IgD-negative memory B cell (primary cell): Measurements from ENCODE around the gene NUB1. TPM values are rescaled to one million over a fixed set of nuclear protein-coding genes. Genes with fewer than 3 reads are reported as not detected.

ENCODE experiments used
- H3K27ac Mint-ChIP-seq, 3 donors: one replicate each; pipeline ENCODE4 v1.8.0; 2020 to 2022; ENCODE audit warnings: mild to moderate bottlenecking in 3 of 3, mixed read lengths in 3 of 3, moderate library complexity in 1 of 3
- H3K27me3 Mint-ChIP-seq: one replicate; pipeline ENCODE4 v1.8.0; 2021; ENCODE audit warnings: mixed read lengths
- H3K36me3 Mint-ChIP-seq: one replicate; pipeline ENCODE4 v1.8.0; 2020; ENCODE audit warnings: mild to moderate bottlenecking, mixed read lengths
- H3K4me1 Mint-ChIP-seq, 3 donors: one replicate each; pipeline ENCODE4 v1.8.0; 2020 to 2022; ENCODE audit warnings: mixed read lengths in 3 of 3, mild to moderate bottlenecking in 1 of 3
- H3K4me3 Mint-ChIP-seq, 4 donors: one replicate each; pipeline ENCODE4 v1.8.0; 2020 to 2022; ENCODE audit warnings: mild to moderate bottlenecking in 4 of 4, mixed read lengths in 4 of 4, moderate library complexity in 3 of 4
- H3K9me3 Mint-ChIP-seq, 3 donors: one replicate each; pipeline ENCODE4 v1.8.0; 2020 to 2021; ENCODE audit warnings: mixed read lengths in 3 of 3, mild to moderate bottlenecking in 1 of 3
- polyA plus RNA-seq: library from polyadenylated mRNA; unstranded; fragments of 300-500 nt; fragmentation: Illumina TruSeq; gene quantifications from one replicate; pipeline ENCODE4 v1.2.3, GENCODE V29; 2021

NUB1 gene
- polyA plus RNA-seq, 1 donor from 2014 or later, result 82.8 TPM

DNA sequence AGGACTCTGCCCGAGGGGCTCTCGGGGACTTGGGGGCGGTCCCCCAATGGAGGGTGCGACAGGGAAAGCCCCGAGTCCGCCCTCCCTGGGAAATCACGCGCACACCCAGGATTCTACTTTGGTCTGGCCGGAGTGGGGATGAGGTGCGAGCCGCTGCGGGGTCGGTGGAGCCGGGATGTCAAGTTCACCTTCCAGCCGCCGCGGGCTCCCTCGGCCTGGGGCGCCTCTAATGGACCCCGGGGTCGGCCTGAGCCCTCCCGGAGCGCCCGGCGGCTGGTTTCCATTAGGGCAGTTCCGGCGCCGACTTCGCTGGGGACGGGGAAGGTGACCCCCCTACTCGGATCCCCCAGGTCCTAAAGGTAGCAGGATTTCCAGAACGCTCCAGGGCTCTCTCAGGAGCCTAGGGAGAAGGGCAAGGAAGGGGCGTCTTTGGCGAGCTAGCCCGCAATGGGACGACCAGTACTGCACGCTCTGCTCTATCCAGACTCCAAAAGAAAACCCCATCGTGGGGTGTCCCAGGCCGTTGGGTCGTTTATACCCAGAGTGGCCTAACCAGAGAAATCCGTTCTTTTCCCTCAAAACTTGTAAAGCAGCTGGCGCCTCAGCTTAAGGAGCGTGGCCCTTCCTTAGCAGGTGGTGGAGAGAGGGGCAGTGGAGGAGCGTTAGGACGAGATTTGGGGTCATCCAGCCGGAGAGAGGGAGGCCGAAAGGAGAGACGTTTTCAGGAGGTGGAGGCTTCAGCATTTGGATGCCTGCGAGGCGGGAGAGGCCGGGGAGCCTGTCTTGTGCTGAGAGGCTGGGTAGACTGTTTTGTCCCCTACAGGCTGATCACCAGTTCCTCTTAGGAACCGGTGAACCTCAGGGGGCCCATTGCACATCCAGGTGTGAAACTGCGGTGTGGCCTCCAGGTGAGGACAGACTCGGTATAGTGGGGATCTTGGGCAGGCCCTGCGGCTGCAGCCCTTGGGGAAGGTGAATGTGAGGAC lies 69.1 kb downstream of the NUB1 start:
- H3K4me1 Mint-ChIP-seq, result peaks cover 10 to 14% (median 13%) of the 10 kb centered on the region in 3 donors
- H3K27ac Mint-ChIP-seq, result peak overlapping the region in 2 of 3 donors; percentile 78 to 83

DNA sequence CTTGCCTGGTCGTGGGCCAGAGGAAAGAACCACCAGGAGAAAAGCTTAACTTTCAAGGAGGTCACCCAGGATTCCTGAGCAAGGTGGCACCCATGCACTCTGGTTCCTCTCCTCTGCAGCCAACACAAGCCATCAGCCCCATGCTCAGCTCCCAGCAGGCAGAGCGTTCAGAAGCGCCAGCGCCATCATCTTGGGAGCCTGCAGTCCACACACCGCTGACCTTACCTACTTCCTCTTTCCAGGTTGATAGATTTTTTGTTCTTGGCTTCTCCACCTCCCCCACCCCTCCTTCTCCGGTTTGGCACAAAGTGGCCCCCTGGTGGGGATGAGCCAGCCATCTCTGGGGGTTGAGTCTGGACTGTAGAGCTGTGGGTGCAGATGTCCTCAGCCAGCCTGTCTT lies 69.9 kb downstream of the NUB1 start:
- H3K27ac Mint-ChIP-seq, result peak overlapping the region in 2 of 3 donors; percentile 83 to 86
- H3K4me3 Mint-ChIP-seq, result peak overlapping the region in 2 of 4 donors; percentile 70 to 81
- H3K9me3 Mint-ChIP-seq, result peaks cover 0 to 1% (median 0%) of the 10 kb centered on the region in 3 donors

More for the DNA sequence above, 69.1 kb downstream of the NUB1 start:
- Mint-ChIP-seq H3K27me3 (peaks cover 50% of the 10 kb centered on the region), H3K9me3 (peaks cover 0 to 1% (median 0%) of the 10 kb centered on the region in 3 donors), H3K36me3 (no peaks in the 10 kb centered on the region), H3K4me3 (peak overlapping the region in 2 of 4 donors; percentile 21 to 70)

GRCh38 chr7:151412318-151412717 lies 70.7 kb downstream of the NUB1 start:
- no peak overlapping the region for H3K4me3 Mint-ChIP-seq
- peaks cover 0 to 3% (median 0%) of the 10 kb centered on the region in 3 donors for H3K9me3 Mint-ChIP-seq
- peaks cover 47% of the 10 kb centered on the region for H3K27me3 Mint-ChIP-seq
- H3K4me1 Mint-ChIP-seq, result peaks cover 10 to 14% (median 13%) of the 10 kb centered on the region in 3 donors
- H3K27ac Mint-ChIP-seq, result no peak overlapping the region
- H3K36me3 Mint-ChIP-seq, result no peaks in the 10 kb centered on the region

More for the DNA sequence above, 69.9 kb downstream of the NUB1 start:
- Mint-ChIP-seq H3K27me3 (peaks cover 49% of the 10 kb centered on the region), H3K4me1 (peaks cover 10 to 14% (median 13%) of the 10 kb centered on the region in 3 donors), H3K36me3 (no peaks in the 10 kb centered on the region)

- H3K4me1 Mint-ChIP-seq, result peaks cover 10 to 14% (median 13%) of the 10 kb centered on the region in 3 donors
- peaks cover 45% of the 10 kb centered on the region for H3K27me3 Mint-ChIP-seq
- H3K36me3 Mint-ChIP-seq, result no peaks in the 10 kb centered on the region
- H3K4me3 Mint-ChIP-seq, result no peak overlapping the region
- H3K27ac Mint-ChIP-seq, result no peak overlapping the region
- peaks cover 0 to 5% (median 3%) of the 10 kb centered on the region in 3 donors for H3K9me3 Mint-ChIP-seq
These were observed 71.6 kb downstream of the NUB1 start for GRCh38 chr7:151413241-151413640.

GRCh38 chr7:151415375-151416105 lies 73.9 kb downstream of the NUB1 start:
- peak overlapping the region in 1 of 3 donors; percentile 34 for H3K27ac Mint-ChIP-seq
- peaks cover 5 to 8% (median 7%) of the 10 kb centered on the region in 3 donors for H3K4me1 Mint-ChIP-seq
- H3K4me3 Mint-ChIP-seq, result no peak overlapping the region
- peaks cover 2 to 11% (median 7%) of the 10 kb centered on the region in 3 donors for H3K9me3 Mint-ChIP-seq
- peaks cover 35% of the 10 kb centered on the region for H3K27me3 Mint-ChIP-seq
- no peaks in the 10 kb centered on the region for H3K36me3 Mint-ChIP-seq

GRCh38 chr7:151416112-151416940 lies 74.7 kb downstream of the NUB1 start:
- Mint-ChIP-seq H3K4me3 (no peak overlapping the region), H3K27me3 (peaks cover 28% of the 10 kb centered on the region), H3K36me3 (no peaks in the 10 kb centered on the region), H3K27ac (no peak overlapping the region), H3K4me1 (peaks cover 0 to 5% (median 0%) of the 10 kb centered on the region in 3 donors), H3K9me3 (peaks cover 4 to 11% (median 10%) of the 10 kb centered on the region in 3 donors)

DNA sequence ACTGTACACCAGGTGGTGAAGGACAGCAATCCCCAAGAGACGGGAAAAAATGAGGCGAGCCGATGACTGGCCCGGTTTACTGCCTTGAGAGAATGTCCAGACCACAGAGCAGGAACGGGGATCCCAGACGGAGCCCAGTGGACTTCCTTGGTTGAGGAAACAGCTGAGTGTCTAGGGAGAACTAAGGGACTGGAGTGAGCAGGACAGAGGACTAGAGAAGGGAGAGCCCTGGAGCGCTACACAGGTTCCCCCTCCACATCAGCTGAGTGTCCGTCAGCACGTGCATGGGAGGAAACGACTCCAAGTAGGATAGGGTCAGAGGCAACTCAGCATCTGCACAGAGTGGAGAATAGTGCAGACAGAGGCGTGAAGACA lies 75.3 kb downstream of the NUB1 start:
- H3K27me3 Mint-ChIP-seq, result peaks cover 24% of the 10 kb centered on the region
- H3K9me3 Mint-ChIP-seq, result peaks cover 4 to 11% (median 11%) of the 10 kb centered on the region in 3 donors
- H3K27ac Mint-ChIP-seq, result no peak overlapping the region
- H3K4me1 Mint-ChIP-seq, result peaks cover 0 to under 1% (median 0%) of the 10 kb centered on the region in 3 donors
- no peaks in the 10 kb centered on the region for H3K36me3 Mint-ChIP-seq
- no peak overlapping the region for H3K4me3 Mint-ChIP-seq

DNA sequence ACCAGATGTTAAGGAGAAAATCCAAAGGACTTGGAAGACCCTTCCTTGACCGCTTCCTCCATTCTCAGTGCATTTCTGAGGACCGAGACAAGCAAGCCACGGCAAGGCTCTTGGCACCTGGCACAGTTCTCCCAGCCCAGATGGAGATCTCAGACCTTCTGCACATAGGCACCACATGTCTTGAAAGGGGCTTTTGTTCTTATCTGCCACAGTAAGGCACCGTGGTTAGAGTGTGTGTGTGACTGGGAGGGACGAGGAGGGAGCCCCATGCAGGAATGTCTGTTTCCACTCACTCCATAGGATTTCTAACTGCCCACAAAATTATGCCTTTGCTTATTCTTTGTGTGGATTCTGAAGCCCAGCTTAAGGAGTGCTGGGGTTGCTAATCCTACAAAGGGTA lies 78.5 kb downstream of the NUB1 start:
- Mint-ChIP-seq H3K9me3 (peaks cover 4 to 23% (median 13%) of the 10 kb centered on the region in 3 donors), H3K36me3 (no peaks in the 10 kb centered on the region), H3K4me1 (no peaks in the 10 kb centered on the region), H3K27me3 (peaks cover 18% of the 10 kb centered on the region), H3K27ac (no peak overlapping the region), H3K4me3 (no peak overlapping the region)

- H3K27ac Mint-ChIP-seq, result no peak overlapping the region
- peaks cover 17% of the 10 kb centered on the region for H3K27me3 Mint-ChIP-seq
- H3K36me3 Mint-ChIP-seq, result no peaks in the 10 kb centered on the region
These were observed 80.6 kb downstream of the NUB1 start for GRCh38 chr7:151422212-151422611.

GRCh38 chr7:151423226-151423625 lies 81.6 kb downstream of the NUB1 start:
- no peak overlapping the region for H3K4me3 Mint-ChIP-seq
- peaks cover 17% of the 10 kb centered on the region for H3K27me3 Mint-ChIP-seq
- H3K27ac Mint-ChIP-seq, result no peak overlapping the region
- H3K36me3 Mint-ChIP-seq, result no peaks in the 10 kb centered on the region
- no peaks in the 10 kb centered on the region for H3K4me1 Mint-ChIP-seq
- peaks cover 4 to 20% (median 9%) of the 10 kb centered on the region in 3 donors for H3K9me3 Mint-ChIP-seq

More at GRCh38 chr7:151422212-151422611, 80.6 kb downstream of the NUB1 start:
- Mint-ChIP-seq H3K4me1 (no peaks in the 10 kb centered on the region), H3K4me3 (no peak overlapping the region), H3K9me3 (peaks cover 4 to 23% (median 11%) of the 10 kb centered on the region in 3 donors)

- Mint-ChIP-seq H3K4me1 (no peaks in the 10 kb centered on the region), H3K27ac (no peak overlapping the region), H3K4me3 (no peak overlapping the region), H3K27me3 (peaks cover 18% of the 10 kb centered on the region), H3K9me3 (peaks cover 4 to 18% (median 7%) of the 10 kb centered on the region in 3 donors), H3K36me3 (no peaks in the 10 kb centered on the region)
These were observed 82.3 kb downstream of the NUB1 start for GRCh38 chr7:151423936-151424335.

GRCh38 chr7:151424799-151425198 lies 83.2 kb downstream of the NUB1 start:
- H3K9me3 Mint-ChIP-seq, result peaks cover 4 to 18% (median 4%) of the 10 kb centered on the region in 3 donors
- H3K27ac Mint-ChIP-seq, result no peak overlapping the region

GRCh38 chr7:151425670-151426440 lies 84.2 kb downstream of the NUB1 start:
- no peaks in the 10 kb centered on the region for H3K36me3 Mint-ChIP-seq
- H3K9me3 Mint-ChIP-seq, result peaks cover 0 to 13% (median 4%) of the 10 kb centered on the region in 3 donors
- H3K27ac Mint-ChIP-seq, result no peak overlapping the region
- peaks cover 14% of the 10 kb centered on the region for H3K27me3 Mint-ChIP-seq
- H3K4me3 Mint-ChIP-seq, result no peak overlapping the region
- H3K4me1 Mint-ChIP-seq, result peaks cover 5 to 8% (median 8%) of the 10 kb centered on the region in 3 donors

More at GRCh38 chr7:151424799-151425198, 83.2 kb downstream of the NUB1 start:
- Mint-ChIP-seq H3K4me1 (peaks cover 4 to 5% (median 4%) of the 10 kb centered on the region in 3 donors), H3K4me3 (no peak overlapping the region), H3K36me3 (no peaks in the 10 kb centered on the region), H3K27me3 (peaks cover 18% of the 10 kb centered on the region)
